ENCODE results near the gene CAP2.

The CAP2 gene

DNA sequence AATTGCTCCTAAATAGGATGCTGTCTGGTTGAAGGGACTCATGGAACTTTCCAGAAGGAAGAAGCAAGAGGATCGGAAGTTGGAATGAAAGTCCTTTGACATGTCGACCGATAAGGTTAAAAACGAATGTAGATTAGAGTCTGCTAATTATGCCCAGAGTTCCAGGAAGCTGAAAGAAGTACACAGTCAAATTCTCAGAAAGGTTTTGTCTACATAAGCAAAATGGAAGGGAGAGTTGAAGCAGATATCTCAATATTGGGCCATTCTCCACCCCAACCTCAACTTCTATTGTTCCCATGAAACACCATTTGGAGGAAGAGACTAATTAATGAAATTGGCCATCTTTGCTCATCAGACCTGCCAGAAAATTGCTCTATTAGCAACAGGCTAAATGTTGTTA lies 64.0 kb downstream of the CAP2 start:
- DNase-seq (ENCODE audit: extremely low spot score) = no peak
- CTCF ChIA-PET = no interaction called here
- no peak for TF ChIP-seq CTCF (IDR thresholded peaks at IDR 0.05; ENCODE audit: control extremely low read depth, extremely low read depth, low read depth, missing control alignments)
- POLR2A ChIA-PET = no interaction called here

DNA sequence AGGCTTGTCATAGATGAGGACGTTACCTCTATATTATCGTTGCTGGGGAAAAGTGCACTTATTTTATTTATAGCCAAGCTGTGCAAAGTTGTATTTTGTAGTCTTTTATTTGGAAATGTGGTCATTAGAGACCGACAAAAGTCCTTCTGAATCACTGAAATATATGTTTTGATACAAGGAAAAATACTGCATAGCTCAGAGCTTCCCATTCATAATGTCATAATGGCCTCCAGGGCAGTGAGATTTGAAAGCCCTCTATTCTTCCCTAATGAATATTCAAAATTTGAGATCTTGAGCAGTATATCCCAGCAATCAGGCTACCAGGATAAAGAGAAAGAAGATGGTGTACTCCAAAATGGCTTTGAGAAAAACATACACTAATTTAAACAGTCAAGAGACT lies 64.6 kb downstream of the CAP2 start:
- POLR2A ChIA-PET = no interaction called here
- DNase-seq (ENCODE audit: extremely low spot score) = no peak
- CTCF ChIA-PET = no interaction called here
- TF ChIP-seq CTCF (IDR thresholded peaks at IDR 0.05; ENCODE audit: control extremely low read depth, extremely low read depth, low read depth, missing control alignments) = no peak

- ChIA-PET CTCF (no interaction called here), POLR2A (no interaction called here)
- no peak for DNase-seq (ENCODE audit: extremely low spot score)
- TF ChIP-seq CTCF (IDR thresholded peaks at IDR 0.05; ENCODE audit: control extremely low read depth, extremely low read depth, low read depth, missing control alignments) = no peak
Measured at GRCh38 chr6:17458966-17459365, 65.6 kb downstream of the CAP2 start.

DNA sequence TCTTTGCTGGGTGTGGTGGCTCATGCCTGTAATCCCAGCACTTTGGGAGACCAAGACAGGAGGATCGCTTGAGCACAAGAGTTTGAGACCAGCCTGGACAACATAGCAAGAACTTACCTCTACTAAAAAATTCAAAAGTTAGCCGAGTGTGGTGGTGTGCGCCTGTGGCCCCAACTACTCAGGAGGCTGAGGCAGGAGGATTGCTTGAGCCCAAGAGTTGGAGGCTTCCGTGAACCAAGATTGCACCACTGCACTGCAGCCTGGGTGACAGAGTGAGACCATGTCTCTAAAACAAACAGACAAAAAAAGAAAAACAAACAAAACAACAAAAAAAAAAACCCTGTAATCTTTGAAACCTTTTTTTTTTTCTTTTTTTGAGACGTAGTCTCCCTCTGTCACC lies 67.5 kb downstream of the CAP2 start:
- DNase-seq (ENCODE audit: extremely low spot score) = no peak
- ChIA-PET CTCF (no interaction called here), POLR2A (no interaction called here)
- no peak for TF ChIP-seq CTCF (IDR thresholded peaks at IDR 0.05; ENCODE audit: control extremely low read depth, extremely low read depth, low read depth, missing control alignments)

DNA sequence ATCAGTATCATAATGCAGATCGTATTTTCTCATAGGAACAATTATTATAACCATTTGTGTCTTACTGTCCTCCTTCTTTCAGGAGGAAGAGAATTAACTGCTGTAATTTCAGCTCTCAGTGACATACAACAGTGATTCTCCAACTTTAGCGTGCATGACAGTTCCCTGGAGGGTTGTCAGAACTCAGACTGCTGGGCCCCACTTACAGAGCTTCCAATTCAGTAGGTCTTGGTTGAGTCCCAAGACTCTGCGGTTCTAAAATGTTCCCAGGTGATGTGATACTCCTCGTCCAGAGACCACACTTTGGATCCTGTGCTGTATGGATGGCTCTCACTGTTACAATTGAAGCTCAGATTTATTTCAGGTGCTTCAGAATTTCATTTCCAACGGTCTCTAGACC lies 72.8 kb downstream of the CAP2 start:
- TF ChIP-seq CTCF (IDR thresholded peaks at IDR 0.05; ENCODE audit: control extremely low read depth, extremely low read depth, low read depth, missing control alignments) = no peak
- CTCF ChIA-PET = interaction anchor here (1.7 kb wide), 1 partner anchor 10 kb away, joined by 6 read pairs; no protein-coding TSS in a partner anchor
- no peak for DNase-seq (ENCODE audit: extremely low spot score)
- POLR2A ChIA-PET = no interaction called here

GRCh38 chr6:17466707-17467106 lies 73.3 kb downstream of the CAP2 start:
- ChIA-PET POLR2A (no interaction called here), CTCF (interaction anchor here (1.7 kb wide), 1 partner anchor 9 kb away, joined by 6 read pairs; no protein-coding TSS in a partner anchor)
- no peak for DNase-seq (ENCODE audit: extremely low spot score)
- no peak for TF ChIP-seq CTCF (IDR thresholded peaks at IDR 0.05; ENCODE audit: control extremely low read depth, extremely low read depth, low read depth, missing control alignments)

All from GM10248 (cell line).